Activated CD8-positive, alpha-beta memory T cell treated with anti-CD3 and anti-CD28 coated beads for 4 hours (primary cell): ENCODE measurements around the gene TMEM52.

Experiments used
- DNase-seq, 2 donors: peaks; one replicate each; pipeline ENCODE4 v3.0.0-alpha.2; 2020; ENCODE audit warnings: low read depth in 2 of 2

Gene TMEM52

GRCh38 chr1:1918901-1919303 lies at the start of gene TMEM52:
Gene TMEM52, minus strand, starts transcription at chr1:1919279. Its CDS starts 14 bp downstream, at chr1:1919265.
- no peak for DNase-seq

GRCh38 chr1:1967879-1968278 lies 48.8 kb upstream of the TMEM52 start:
- no peak for DNase-seq

DNA sequence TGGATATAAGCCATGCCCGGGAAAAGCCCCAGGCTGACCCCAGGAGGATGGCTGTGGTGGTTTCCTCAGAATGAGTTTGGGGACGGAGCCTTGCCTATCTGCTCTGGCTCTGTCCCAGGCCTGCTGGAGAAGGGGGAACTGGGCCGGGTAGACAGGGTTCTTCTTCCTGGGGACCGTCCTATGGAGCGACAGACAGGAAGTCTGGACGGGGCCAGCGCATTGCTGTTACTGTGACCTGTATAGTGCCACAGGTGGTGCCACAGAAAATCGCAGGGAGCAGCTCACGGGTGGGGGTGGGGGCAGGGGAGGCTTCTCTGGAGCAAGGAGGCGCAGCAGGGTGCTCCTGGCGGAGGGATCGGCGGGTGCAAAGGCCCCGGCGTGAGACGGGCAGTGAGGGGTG lies 48.1 kb upstream of the TMEM52 start:
- no peak for DNase-seq

- DNase-seq: no peak
Observed at GRCh38 chr1:1966071-1966740, 47.1 kb upstream of the TMEM52 start.

DNA sequence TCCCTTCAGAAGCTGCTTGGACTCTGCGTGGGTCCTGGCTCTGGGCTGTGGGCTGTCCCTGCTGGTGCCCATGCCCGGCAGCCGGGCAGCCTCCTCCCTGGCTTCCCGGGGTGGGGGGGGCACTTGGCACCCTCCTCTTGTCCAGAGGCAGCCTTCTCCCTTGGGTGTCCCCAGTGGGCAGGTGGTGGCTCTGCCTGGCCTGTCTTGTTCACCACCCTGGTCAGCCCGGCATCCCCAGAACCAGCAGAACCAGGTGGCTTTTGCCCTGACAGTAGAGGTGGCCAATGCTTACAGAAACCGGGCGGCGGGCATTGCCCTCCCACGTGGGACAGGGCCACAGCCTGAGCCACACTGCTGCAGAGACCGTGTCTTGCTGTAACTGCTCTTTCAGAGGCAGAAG lies 46.5 kb upstream of the TMEM52 start:
- DNase-seq: no peak

GRCh38 chr1:1964811-1965210 lies 45.7 kb upstream of the TMEM52 start:
- no peak for DNase-seq

GRCh38 chr1:1963570-1963969 lies 44.5 kb upstream of the TMEM52 start:
- no peak for DNase-seq

DNA sequence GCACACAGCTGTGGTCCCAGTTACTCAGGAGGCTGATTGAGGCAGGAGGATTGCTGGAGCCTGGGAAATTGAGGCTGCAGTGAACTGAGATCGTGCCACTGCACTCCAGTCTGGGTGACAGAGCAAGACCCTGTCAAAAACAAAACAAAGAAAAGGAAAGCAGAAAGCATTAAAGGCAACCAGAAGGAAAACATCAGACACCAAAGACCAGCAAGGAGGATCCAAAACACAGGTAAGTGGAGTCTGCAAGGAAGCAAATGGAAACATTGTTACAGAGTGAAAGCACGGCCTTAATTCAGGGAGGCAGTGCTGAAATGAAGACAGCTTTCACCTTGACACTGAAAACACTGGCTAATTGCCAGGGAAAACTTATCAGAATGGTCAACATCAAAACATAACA lies 43.7 kb upstream of the TMEM52 start:
- DNase-seq: no peak

DNA sequence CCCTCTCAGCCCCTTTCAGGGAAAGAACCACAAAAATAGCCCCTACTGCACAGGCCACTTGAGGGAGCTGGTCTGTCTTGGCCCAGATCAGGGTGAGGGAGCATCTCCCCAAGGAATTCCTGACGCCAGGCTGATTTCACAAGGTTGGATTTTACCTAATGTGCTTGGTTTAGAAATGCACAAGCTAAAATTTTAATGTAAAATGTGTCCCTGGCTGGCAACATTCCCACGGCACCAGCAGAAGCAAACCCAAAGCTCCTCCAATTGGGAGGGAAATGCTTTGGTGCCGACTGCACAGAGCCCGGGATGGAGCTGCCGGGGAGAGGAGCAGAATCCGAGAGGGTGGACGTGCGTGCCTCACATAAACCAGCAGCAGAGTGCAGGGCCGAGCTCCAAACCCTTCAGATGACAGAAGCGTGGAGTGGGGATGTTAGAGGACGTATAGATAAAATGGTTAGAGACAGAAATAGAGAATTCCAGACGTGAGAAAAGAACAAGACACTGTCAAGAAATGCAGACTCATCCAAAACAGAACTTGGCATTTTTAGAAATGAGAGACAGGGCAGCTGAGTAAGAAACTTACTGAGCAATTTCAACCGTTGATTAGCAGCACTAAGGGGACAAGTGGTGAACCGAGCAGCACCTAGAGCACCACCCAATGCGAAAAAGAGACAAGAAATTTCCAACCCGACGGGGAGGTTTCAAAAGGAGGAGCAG lies 41.6 kb upstream of the TMEM52 start:
- DNase-seq: no peak

DNA sequence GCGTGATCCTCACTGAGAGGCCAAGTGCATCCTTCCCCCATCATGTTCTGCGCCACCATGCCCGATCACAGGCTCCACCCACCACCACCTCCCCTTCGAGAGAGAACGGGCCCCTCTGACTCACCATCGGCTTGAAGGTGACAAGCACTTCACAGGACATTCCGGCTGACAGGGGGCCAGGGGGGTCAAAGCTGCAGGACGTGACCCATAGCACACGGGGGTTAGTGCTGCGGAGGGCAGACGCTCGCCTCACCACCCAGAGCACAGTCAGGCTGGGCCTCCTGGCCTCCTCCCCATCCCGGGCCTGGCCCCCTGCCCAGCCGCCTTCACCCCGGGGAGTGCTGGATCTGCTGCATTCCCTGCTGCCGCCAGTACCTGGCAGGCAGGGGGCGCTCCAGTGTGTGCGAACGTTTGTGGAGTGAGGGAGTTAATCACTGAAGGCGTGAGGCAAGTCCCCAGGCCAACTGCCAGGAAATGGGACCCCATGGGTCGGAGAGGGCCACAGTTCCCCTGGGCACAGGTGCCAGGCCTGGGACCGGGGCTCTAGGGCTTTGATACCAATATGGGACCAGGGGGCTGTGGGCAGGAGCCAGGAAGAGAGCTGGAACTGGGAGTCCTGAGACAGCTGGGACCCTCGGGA lies 40.9 kb upstream of the TMEM52 start:
- peak; percentile 19 to 30 for DNase-seq

DNA sequence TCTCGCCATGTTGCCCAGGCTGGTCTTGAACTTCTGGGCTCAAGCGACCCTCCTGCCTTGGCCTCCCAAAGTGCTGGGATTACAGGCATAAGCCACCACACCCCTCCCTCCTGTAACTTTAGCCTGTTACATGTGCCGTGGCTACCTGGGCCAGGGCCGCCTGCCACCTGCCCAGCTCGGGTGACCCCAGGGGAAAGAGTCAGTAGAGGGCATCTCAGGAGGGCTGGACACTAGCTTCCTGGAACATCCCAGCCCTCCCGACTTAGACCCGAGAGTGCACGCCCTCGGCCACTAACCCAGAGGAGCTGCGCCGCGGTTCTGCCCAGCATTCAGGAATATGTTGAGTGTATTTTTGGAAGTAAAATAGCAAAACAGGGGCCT lies 40.4 kb upstream of the TMEM52 start:
- no peak for DNase-seq

DNA sequence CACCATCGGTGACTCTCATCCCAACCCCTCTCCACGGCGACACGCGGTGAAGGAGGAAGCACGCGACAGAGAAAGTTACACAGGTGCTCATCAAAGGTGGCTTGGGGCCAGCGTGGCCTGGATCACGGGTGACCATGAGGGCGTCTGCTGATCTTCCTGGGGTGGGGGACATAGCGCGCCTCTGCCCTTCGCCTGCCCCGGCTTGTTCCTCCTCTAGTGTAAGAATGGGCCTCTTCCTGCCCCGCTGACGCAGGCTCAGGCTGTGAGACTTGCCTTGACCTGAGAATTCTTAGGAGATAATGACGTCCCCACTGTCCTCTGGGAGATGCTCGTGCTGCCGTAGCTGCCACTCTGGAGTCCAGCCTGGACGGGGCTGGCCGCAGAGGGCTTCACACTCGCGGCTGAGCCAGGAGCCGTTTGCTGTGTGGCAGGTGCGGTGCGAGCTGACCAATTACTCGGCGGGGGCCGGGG lies 39.0 kb upstream of the TMEM52 start:
- DNase-seq: no peak

- no peak for DNase-seq
Observed at GRCh38 chr1:1957533-1957961, 38.5 kb upstream of the TMEM52 start.

GRCh38 chr1:1956586-1957532 lies 37.8 kb upstream of the TMEM52 start:
- DNase-seq: no peak

- DNase-seq: no peak
Observed at GRCh38 chr1:1956101-1956500, 37.0 kb upstream of the TMEM52 start.

- DNase-seq: no peak
Observed at GRCh38 chr1:1955621-1956094, 36.6 kb upstream of the TMEM52 start.

- no peak for DNase-seq
Observed at GRCh38 chr1:1954831-1955441, 35.9 kb upstream of the TMEM52 start.

DNA sequence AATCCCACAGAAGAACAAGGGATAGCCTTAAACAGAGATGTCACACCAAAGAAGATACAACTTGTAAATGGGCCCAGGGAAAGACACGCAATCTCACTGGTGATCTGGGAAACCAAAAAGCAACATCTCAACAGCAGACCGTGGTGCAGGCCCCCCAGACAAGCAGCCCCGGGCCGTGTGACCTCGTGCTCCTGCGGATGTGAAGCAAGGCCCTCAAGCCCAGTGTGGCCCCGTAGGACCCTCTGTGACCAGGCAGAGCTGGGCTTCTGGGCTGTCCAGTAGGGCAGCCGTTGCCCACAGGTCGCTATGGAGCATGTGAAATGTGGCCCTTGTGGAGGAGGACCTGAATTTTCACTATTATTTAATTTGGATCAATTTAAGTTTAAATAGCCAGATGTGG lies 34.9 kb upstream of the TMEM52 start:
- DNase-seq: no peak

- DNase-seq: no peak
Observed at GRCh38 chr1:1950940-1951339, 31.9 kb upstream of the TMEM52 start.

DNA sequence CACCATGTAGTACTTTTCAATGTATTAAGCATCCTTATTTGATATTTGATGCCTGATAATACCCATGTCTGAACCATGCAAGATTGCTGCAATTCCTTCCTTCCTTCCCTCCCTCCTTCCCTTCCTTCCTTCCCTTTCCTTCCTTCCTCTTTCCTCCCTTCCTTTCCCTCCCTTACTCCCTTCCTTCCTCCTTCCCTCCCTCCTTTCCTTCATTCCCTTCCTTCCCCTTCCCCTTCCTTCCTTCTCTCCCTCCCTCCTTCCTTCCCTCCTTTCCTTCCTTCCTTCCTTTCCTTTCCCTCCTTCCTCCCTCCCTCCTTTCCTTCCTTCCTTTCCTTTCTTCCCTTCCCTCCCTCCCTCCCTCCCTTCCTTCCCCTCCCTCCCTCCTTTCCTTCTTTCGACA lies 29.7 kb upstream of the TMEM52 start:
- DNase-seq: no peak

GRCh38 chr1:1947493-1947892 lies 28.4 kb upstream of the TMEM52 start:
- no peak for DNase-seq
